ENCODE data around the gene KIF11. TPM values are rescaled to one million over a fixed set of nuclear protein-coding genes. Genes with fewer than 3 reads are reported as not detected.

KIF11 gene
- total and polyA plus RNA-seq, 2 experiments from 2014 or later = 26.1 to 56.7 TPM

DNA sequence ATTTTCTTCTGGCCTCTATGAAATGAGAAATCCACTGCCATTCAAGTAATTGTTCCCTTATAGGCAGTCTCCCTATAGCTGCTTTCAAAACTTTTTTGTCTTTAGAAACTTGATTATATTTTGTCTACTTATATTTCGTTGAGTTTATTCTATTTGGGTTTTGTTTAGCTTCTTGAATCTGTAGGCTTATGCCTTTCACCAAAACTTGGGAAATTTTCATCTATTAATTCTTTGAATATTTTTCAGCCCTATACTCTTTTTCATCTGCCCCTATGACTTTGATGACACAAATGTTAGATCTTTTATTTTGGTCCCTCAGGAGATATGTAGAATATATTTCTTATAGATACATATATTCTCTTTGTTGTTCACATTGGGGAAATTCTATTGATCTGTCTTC is 48.6 kb downstream of the KIF11 start:
- Mint-ChIP-seq H3K4me1 (peaks cover 6% of the 10 kb centered on the region; the same call in 2 of the 3 replicates), H3K27me3 (ENCODE audit: insufficient read depth, low read depth, poor library complexity) (no peaks in the 10 kb centered on the region), H3K4me3 (no peak overlapping the region), H3K36me3 (ENCODE audit: low read depth) (peaks cover 36% of the 10 kb centered on the region), H3K9me3 (no peaks in the 10 kb centered on the region), H3K27ac (no peak overlapping the region)
- Histone ChIP-seq H3K36me3 (ENCODE audit: insufficient read depth) (peaks cover 30% of the 10 kb centered on the region), H3K4me2 (no peak overlapping the region), H3K27me3 (ENCODE audit: insufficient read depth) (no peaks in the 10 kb centered on the region), H3K4me3 (no peak overlapping the region), H3K79me2 (replicated peaks; ENCODE audit: insufficient read depth) (no peaks in the 10 kb centered on the region), H3K9me2 (ENCODE audit: insufficient read depth) (no peaks in the 10 kb centered on the region), H3F3A (replicated peaks; ENCODE audit: low read depth) (no peaks in the 10 kb centered on the region), H2AFZ (no peak overlapping the region), H3K27ac (ENCODE audit: low read depth) (no peak overlapping the region), H4K20me1 (replicated peaks; ENCODE audit: insufficient read depth) (no peaks in the 10 kb centered on the region; the same call in none of the 2 replicates), H3K4me1 (ENCODE audit: insufficient read depth) (no peaks in the 10 kb centered on the region)
- ATAC-seq (no peak), DNase-seq (ENCODE audit: low spot score) (no peak)
- TF ChIP-seq NANOG (IDR thresholded peaks at IDR 0.05; ENCODE audit: borderline replicate concordance) (no peak), ZNF114 (CRISPR knock-in tag; IDR thresholded peaks at IDR 0.05) (no peak), ZNF331 (CRISPR knock-in tag; IDR thresholded peaks at IDR 0.05; ENCODE audit: low read depth) (no peak), EZH2 (IDR thresholded peaks at IDR 0.05; ENCODE audit: low read depth, unreplicated experiment) (no peak), EZH2phosphoT487 (IDR thresholded peaks at IDR 0.05; ENCODE audit: unreplicated experiment) (no peak)
- TF ChIP-seq, protein P1, sequence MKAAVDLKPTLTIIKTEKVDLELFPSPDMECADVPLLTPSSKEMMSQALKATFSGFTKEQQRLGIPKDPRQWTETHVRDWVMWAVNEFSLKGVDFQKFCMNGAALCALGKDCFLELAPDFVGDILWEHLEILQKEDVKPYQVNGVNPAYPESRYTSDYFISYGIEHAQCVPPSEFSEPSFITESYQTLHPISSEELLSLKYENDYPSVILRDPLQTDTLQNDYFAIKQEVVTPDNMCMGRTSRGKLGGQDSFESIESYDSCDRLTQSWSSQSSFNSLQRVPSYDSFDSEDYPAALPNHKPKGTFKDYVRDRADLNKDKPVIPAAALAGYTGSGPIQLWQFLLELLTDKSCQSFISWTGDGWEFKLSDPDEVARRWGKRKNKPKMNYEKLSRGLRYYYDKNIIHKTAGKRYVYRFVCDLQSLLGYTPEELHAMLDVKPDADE (IDR thresholded peaks at IDR 0.05) = no peak

DNA sequence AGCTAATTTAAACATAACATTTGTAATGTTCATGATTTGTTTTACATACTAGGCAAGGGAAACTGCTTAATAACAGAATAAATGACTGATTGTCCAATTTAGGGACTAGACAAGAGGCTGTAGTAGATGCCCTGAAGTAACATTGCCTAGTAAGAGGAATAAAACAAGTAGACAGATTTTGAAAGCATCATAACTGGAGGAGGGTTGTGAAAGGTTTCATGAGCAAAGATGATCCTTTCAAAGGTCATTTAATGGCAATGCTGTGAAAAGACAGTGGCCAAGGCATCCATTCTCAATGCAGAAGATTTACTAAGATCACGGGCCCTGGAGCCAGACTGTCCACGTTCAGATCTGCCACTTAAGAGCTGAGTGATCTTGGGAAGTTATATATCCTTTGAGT is 52.0 kb downstream of the KIF11 start:
- H3K4me1 Mint-ChIP-seq = peaks cover 6% of the 10 kb centered on the region; the same call in 2 of the 3 replicates
- H3K27ac Mint-ChIP-seq = no peak overlapping the region
- no peak for DNase-seq (ENCODE audit: low spot score)
- H3K4me3 Mint-ChIP-seq = no peak overlapping the region
- Histone ChIP-seq H3F3A (replicated peaks; ENCODE audit: low read depth) (no peaks in the 10 kb centered on the region), H3K79me2 (replicated peaks; ENCODE audit: insufficient read depth) (no peaks in the 10 kb centered on the region), H3K4me2 (no peak overlapping the region), H3K4me1 (ENCODE audit: insufficient read depth) (no peaks in the 10 kb centered on the region), H3K9me2 (ENCODE audit: insufficient read depth) (no peaks in the 10 kb centered on the region), H3K36me3 (ENCODE audit: insufficient read depth) (peaks cover 28% of the 10 kb centered on the region), H2AFZ (no peak overlapping the region), H3K4me3 (no peak overlapping the region), H3K27me3 (ENCODE audit: insufficient read depth) (no peaks in the 10 kb centered on the region), H3K27ac (ENCODE audit: low read depth) (no peak overlapping the region), H4K20me1 (replicated peaks; ENCODE audit: insufficient read depth) (no peaks in the 10 kb centered on the region; the same call in 1 of the 2 replicates)
- ATAC-seq = no peak
- H3K36me3 Mint-ChIP-seq (ENCODE audit: low read depth) = peaks cover 47% of the 10 kb centered on the region
- no peaks in the 10 kb centered on the region for H3K9me3 Mint-ChIP-seq
- H3K27me3 Mint-ChIP-seq (ENCODE audit: insufficient read depth, low read depth, poor library complexity) = no peaks in the 10 kb centered on the region
- no peak for TF ChIP-seq ZNF462 (CRISPR knock-in tag; IDR thresholded peaks at IDR 0.05)
- TF ChIP-seq, protein P2, sequence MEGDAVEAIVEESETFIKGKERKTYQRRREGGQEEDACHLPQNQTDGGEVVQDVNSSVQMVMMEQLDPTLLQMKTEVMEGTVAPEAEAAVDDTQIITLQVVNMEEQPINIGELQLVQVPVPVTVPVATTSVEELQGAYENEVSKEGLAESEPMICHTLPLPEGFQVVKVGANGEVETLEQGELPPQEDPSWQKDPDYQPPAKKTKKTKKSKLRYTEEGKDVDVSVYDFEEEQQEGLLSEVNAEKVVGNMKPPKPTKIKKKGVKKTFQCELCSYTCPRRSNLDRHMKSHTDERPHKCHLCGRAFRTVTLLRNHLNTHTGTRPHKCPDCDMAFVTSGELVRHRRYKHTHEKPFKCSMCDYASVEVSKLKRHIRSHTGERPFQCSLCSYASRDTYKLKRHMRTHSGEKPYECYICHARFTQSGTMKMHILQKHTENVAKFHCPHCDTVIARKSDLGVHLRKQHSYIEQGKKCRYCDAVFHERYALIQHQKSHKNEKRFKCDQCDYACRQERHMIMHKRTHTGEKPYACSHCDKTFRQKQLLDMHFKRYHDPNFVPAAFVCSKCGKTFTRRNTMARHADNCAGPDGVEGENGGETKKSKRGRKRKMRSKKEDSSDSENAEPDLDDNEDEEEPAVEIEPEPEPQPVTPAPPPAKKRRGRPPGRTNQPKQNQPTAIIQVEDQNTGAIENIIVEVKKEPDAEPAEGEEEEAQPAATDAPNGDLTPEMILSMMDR (conservative IDR thresholded peaks at IDR 0.05; ENCODE audit: low read depth in 2 of 2) = no peak
- no peak for TF ChIP-seq ZNF114 (CRISPR knock-in tag; IDR thresholded peaks at IDR 0.05)
- TF ChIP-seq REST (IDR thresholded peaks at IDR 0.05; ENCODE audit: unreplicated experiment) = no peak
- TF ChIP-seq JUNB (IDR thresholded peaks at IDR 0.05; ENCODE audit: unreplicated experiment) = no peak

Measured in GM23338 (cell line).